OCI-M1 (cell line): ENCODE measurements around the gene CCDC144A.
"Not testable (repeated sequence)": the region's sequence is repeated elsewhere in the genome, so short reads cannot be mapped to it uniquely, and the experiment has no call there.

Experiments
- DNase-seq: peaks from one replicate; lab custom pipeline; 2025; lab: John Stamatoyannopoulos, UW

CCDC144A gene

DNA sequence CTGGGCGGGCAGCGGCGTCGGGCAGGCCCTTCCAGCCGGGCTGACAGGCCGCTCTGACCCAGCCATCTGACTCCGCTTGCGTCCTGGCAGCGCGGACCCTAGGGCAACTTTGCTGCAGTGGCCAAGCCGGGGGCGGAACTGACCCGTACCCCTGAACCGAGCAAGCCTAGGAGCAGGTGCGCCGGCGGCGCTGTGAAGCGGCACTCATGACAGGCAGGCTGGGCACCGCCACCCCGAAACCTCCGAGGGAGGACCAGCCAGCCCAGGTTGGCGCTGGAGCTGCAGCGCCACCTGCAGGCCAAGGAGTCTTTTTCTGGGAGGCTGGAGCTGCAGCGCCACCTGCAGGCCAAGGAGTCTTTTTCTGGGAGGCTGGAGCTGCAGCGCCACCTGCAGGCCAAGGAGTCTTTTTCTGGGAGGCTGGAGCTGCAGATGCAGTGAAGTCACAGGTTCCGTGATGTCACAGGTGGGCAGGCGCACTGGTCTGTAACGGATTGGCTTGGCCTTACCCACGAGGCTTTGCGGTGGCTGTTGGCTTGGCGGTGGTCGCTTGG lies at the start of gene CCDC144A:
Gene CCDC144A (plus strand): TSS at position 511 of the 551 bp plus-strand sequence. CDS start 160 bp downstream, outside the sequence.
- DNase-seq, result peak; percentile 2

GRCh38 chr17:16649585-16649984 lies 40.5 kb upstream of the CCDC144A start:
- no peak for DNase-seq

DNA sequence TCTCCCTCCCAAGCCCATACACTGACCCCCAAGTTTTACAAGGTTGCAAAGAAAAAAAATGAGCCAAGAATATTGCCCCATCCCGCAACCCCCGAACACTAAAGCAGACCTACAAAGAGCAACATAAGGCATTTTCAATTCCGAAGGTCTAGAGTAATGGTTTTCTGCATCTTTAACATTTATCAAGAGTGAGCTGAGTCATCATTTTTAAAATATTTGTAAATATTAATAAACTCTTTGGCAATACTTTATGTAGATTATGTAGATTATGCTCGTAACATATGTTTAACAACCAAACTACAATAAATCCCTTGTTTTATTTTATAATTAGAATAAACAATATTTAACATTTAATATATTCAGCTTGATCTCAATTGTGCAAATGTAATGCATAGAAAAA lies 37.8 kb upstream of the CCDC144A start:
- DNase-seq, result no peak

GRCh38 chr17:16652847-16653366 lies 37.1 kb upstream of the CCDC144A start:
- peak; percentile 33 for DNase-seq

- DNase-seq, result peak; percentile 90
These were observed 36.5 kb upstream of the CCDC144A start, which contains the start of gene ZNF624 for GRCh38 chr17:16653367-16654041. Gene ZNF624 (minus strand): TSS chr17:16653850.

DNA sequence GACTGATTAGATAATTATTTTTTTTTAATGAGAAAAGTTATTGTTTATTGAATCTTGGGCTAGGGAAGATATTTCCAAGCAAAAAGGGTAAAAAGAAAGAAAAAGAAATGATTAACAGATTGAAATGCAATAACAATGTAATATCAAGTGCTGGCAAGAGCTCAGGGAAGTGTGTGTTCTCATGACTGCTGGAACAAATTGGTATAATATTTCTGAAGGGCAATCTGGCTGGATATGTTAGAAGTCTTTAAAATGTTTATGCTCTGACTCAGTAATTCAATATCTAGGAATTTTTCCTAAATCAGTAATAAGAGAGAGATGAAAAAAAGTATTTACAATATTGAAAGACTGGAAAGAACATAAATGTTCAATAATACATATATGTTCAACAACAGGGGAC lies 28.8 kb upstream of the CCDC144A start:
- DNase-seq, result no peak

GRCh38 chr17:16662936-16663335 lies 27.1 kb upstream of the CCDC144A start:
- no peak for DNase-seq

- DNase-seq, result not testable (repeated sequence)
These were observed 23.5 kb upstream of the CCDC144A start for GRCh38 chr17:16666553-16666906.

- not testable (repeated sequence) for DNase-seq
These were observed 23.0 kb upstream of the CCDC144A start for GRCh38 chr17:16666907-16667636.

DNA sequence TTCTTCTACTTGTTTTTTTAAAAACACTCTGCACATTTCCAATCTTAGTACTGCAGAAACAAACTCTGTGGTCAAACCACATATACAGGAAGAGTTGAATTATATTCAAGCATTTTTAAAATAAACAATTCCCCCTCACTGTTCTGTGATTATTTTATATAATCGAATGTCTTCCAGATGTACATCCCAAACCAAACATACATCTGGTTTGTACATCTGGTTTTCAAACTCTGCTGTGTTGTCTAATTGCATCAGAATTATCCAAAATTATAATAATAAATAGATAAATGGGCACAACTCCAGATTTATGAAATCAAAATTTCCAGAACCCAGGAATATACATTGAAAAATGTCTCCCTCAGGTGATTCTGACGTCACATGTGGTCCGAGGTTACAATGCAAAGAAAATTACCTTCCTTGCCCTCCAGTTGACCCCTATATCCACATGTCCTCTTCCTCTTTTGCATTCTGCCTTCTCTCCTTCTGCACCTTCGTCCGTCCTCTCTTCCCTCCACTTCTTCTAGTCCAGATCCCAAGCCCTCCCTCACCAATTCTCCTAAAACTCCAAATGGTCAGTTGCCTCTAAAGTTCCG lies 13.3 kb upstream of the CCDC144A start:
- DNase-seq, result no peak

DNA sequence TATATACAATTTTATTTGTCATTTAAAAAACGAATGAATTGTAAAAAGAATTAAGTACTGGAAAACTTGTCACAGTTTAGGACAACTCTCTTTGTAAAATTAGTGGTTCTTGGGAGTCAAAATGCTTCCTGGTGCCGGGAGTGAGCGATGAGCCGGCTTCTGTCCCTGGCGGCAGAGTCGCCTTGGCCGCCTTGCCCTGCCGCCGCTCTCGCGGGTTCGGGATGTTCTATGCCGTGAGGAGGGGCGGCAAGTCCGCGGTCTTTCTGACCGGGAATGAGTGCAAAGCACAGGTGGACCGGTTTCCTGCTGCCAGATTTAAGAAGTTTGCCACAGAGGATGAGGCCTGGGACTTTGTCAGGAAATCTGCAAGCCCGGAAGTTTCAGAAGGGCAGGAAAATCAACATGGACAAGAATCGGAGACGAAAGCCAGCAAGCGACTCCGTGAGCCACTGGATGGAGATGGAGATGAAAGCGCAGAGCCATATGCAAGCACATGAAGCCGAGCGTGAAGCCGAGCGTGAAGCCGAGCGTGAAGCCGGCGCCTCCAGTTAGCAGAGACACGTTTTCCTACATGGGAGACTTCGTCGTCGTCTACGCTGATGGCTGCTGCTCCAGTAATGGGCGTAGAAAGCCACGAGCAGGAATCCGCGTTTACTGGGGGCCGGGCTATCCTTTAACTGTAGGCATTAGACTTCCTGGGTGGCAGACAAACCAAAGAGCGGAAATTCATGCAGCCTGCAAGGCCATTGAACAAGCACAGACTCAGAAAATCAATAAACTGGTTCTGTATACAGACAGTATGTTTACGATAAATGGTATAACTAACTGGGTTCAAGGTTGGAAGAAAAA lies 6.5 kb upstream of the CCDC144A start:
- DNase-seq, result not testable (repeated sequence)

GRCh38 chr17:16686019-16686418 lies 4.0 kb upstream of the CCDC144A start:
- not testable (repeated sequence) for DNase-seq

GRCh38 chr17:16687151-16687550 lies 2.9 kb upstream of the CCDC144A start:
- DNase-seq, result not testable (repeated sequence)

DNA sequence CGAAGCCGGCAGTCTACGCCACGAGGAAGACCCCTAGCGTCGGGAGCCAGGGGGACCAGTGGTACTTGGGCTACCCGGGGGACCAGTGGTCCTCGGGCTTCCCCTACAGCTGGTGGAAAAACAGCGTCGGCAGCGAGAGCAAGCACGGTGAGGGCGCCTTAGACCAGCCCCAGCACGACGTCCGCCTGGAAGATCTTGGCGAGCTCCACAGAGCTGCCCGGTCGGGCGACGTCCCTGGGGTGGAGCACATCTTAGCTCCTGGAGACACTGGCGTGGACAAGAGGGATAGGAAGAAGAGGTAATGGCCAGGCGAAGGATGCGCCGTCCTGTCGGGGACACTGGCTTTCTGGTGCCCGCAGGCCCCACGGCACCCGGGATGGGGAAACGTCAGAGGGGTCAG lies 406 bp downstream of the CCDC144A start:
- not testable (repeated sequence) for DNase-seq

GRCh38 chr17:16697603-16698002 lies 7.6 kb downstream of the CCDC144A start:
- not testable (repeated sequence) for DNase-seq

DNA sequence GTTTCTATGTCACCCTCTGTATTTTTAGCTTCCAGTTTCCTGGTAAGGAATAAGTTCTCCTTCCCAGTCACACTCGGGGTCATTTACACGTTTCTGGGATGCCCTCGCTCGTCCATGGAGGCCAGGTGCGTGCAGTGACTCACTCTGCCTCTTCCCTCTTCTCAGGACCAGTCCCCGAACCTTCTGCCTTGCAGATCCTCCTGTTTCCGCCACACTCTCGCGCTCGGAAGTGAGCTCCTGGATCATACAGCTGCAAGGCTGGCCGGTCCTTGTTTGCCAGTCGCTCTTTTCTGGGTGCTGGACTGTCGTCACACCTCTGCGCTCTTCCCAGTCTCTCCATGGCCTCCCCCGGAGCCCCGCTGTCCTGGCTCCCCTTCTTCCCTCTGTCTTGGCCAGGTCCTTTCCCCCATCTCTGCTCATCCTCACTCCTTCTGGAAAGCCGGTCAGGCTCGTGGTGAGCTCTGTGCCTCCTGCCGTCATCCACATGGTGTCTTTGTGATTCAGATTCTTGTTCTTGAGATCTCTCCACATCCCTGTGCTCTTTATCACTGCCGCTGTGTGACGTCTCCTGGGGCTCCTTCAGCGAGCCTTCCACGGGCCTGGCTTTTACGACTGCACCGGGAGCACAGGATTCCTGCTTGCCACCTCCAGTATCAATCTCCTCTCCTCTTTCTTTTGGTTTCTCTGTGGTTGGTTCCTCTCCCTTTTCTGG lies 55.6 kb downstream of the CCDC144A start:
- DNase-seq, result not testable (repeated sequence)

DNA sequence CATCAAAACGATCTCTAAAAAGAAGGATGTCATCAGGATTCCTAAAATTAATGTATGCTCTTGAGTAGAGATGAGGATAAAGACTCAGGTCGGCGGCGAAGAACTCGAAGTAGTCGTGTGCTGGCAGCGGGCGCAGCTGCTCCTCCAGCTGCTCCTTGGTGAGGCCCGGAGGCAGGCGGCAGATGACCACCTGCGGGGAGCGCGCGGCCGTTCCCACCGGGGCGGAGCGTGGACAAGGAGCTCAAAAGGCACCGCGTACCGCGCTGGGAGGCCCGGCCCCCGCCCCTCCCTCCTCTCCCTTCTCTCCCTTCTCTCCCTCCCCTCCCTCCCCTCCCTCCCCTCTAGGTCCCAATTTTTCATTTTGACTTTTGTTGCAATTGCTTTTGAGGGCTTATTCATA lies 56.5 kb downstream of the CCDC144A start:
- DNase-seq, result not testable (repeated sequence)

- DNase-seq, result not testable (repeated sequence)
These were observed 60.5 kb downstream of the CCDC144A start for GRCh38 chr17:16750515-16750914.

DNA sequence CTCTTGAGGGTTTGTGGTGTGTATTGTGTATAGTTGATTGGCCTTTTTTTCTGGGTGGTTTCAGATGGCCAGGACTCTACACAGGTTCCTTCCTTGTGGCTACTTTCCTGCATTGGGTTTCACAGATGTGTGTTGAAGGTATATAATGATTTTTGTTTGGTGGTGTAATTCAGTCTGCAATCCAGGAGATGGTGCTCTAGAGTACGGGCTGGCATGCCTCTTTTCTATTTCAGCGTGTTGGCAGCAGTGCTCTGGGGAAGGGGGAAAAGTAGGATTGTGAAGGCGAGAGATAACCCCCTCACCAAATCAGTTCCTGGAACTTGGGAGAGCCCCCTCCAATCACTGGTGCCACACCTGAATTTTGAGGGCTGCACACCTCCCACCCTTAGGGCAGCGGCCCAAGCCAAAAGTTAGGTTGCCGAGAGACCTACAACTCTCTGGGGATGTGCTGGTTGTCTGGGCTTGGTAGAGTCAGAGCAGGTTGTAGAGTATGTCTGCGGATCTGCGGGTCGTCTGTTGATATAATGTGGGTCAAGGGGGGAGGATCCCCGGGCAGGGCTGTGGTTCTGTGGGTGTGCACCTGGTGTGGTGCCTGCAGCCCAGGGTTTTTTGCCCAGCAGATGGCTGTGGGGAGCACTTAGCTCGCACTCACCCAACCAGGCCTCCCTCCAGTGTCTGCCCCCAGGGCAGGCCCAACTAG lies 61.3 kb downstream of the CCDC144A start:
- DNase-seq, result peak; percentile 46

- DNase-seq, result not testable (repeated sequence)
These were observed 61.9 kb downstream of the CCDC144A start for GRCh38 chr17:16751924-16752287.
